Choroid plexus epithelial cell (primary cell): ENCODE measurements around the gene KIAA1755.

ENCODE experiments used
- DNase-seq: peaks from one replicate; pipeline ENCODE4 v3.0.0-alpha.2; 2010; ENCODE audit warnings: low read depth
- H3K4me3 ChIP-seq: 2 replicates; pipeline ENCODE4 v1.5.1; 2011; ENCODE audit warnings: low read depth, mild to moderate bottlenecking, control low read depth, low read length, moderate library complexity
- CTCF ChIP-seq: conservative IDR thresholded peaks from 2 replicates; pipeline ENCODE4 v1.5.1; 2011; ENCODE audit warnings: low read depth, mild to moderate bottlenecking, control low read depth, inconsistent platforms, low read length, moderate library complexity

Gene KIAA1755

GRCh38 chr20:38297916-38298674 is 37.6 kb upstream of the KIAA1755 start:
- TF ChIP-seq CTCF = no peak
- DNase-seq = no peak
- H3K4me3 ChIP-seq = no peak overlapping the region

GRCh38 chr20:38296433-38296832 is 35.9 kb upstream of the KIAA1755 start:
- TF ChIP-seq CTCF = no peak
- DNase-seq = peak; percentile 34
- H3K4me3 ChIP-seq = no peak overlapping the region

GRCh38 chr20:38295811-38296210 is 35.3 kb upstream of the KIAA1755 start:
- H3K4me3 ChIP-seq = no peak overlapping the region
- DNase-seq = no peak
- TF ChIP-seq CTCF = no peak

GRCh38 chr20:38294076-38294591 is 33.6 kb upstream of the KIAA1755 start:
- DNase-seq = no peak
- H3K4me3 ChIP-seq = no peak overlapping the region
- no peak for TF ChIP-seq CTCF

GRCh38 chr20:38293491-38294065 is 33.0 kb upstream of the KIAA1755 start:
- no peak for TF ChIP-seq CTCF
- H3K4me3 ChIP-seq = no peak overlapping the region
- no peak for DNase-seq

GRCh38 chr20:38291966-38292365 is 31.4 kb upstream of the KIAA1755 start:
- H3K4me3 ChIP-seq = no peak overlapping the region
- no peak for DNase-seq
- no peak for TF ChIP-seq CTCF
